HG02981 (cell line): ENCODE measurements around the gene NKTR.
"Not testable (repeated sequence)": the region's sequence is repeated elsewhere in the genome, so short reads cannot be mapped to it uniquely, and the experiment has no call there.

ENCODE experiments used
- ATAC-seq: cut with Tn5 transposase; IDR thresholded peaks from one replicate; pipeline ENCODE4 v1.9.1; 2021; ENCODE audit warnings: mild to moderate bottlenecking, moderate library complexity; ENCODE audit not compliant: unreplicated experiment

The NKTR gene

GRCh38 chr3:42593635-42594034 lies 6.9 kb upstream of the NKTR start:
- ATAC-seq, result no peak

GRCh38 chr3:42595682-42596081 lies 4.8 kb upstream of the NKTR start:
- ATAC-seq, result no peak

GRCh38 chr3:42597098-42597497 lies 3.4 kb upstream of the NKTR start:
- not testable (repeated sequence) for ATAC-seq

GRCh38 chr3:42600958-42601675 lies 631 bp downstream of the NKTR start:
- peak; percentile 9 for ATAC-seq

- no peak for ATAC-seq
These were observed 1.6 kb downstream of the NKTR start for GRCh38 chr3:42601896-42602581.

GRCh38 chr3:42602961-42603360 lies 2.5 kb downstream of the NKTR start:
- ATAC-seq, result no peak

- ATAC-seq, result no peak
These were observed 5.2 kb downstream of the NKTR start for GRCh38 chr3:42605546-42606173.

- no peak for ATAC-seq
These were observed 8.1 kb downstream of the NKTR start for GRCh38 chr3:42608581-42608980.

- no peak for ATAC-seq
These were observed 10.5 kb downstream of the NKTR start for GRCh38 chr3:42610976-42611375.

GRCh38 chr3:42612217-42612616 lies 11.7 kb downstream of the NKTR start:
- ATAC-seq, result no peak

GRCh38 chr3:42612928-42613327 lies 12.4 kb downstream of the NKTR start:
- ATAC-seq, result peak; percentile 67

GRCh38 chr3:42613462-42613861 lies 13.0 kb downstream of the NKTR start:
- no peak for ATAC-seq

GRCh38 chr3:42631620-42632019 lies 31.1 kb downstream of the NKTR start:
- no peak for ATAC-seq

GRCh38 chr3:42632146-42632545 lies 31.7 kb downstream of the NKTR start:
- no peak for ATAC-seq

- no peak for ATAC-seq
These were observed 33.1 kb downstream of the NKTR start for GRCh38 chr3:42633544-42633943.

GRCh38 chr3:42635111-42635510 lies 34.6 kb downstream of the NKTR start:
- ATAC-seq, result no peak

GRCh38 chr3:42637001-42637400 lies 36.5 kb downstream of the NKTR start:
- ATAC-seq, result no peak

- ATAC-seq, result no peak
These were observed 37.9 kb downstream of the NKTR start for GRCh38 chr3:42638339-42638842.

GRCh38 chr3:42639192-42639591 lies 38.7 kb downstream of the NKTR start:
- ATAC-seq, result no peak

- ATAC-seq, result no peak
These were observed 39.6 kb downstream of the NKTR start for GRCh38 chr3:42640129-42640528.

GRCh38 chr3:42640771-42641370 lies 40.4 kb downstream of the NKTR start:
- ATAC-seq, result no peak
